Pancreas (tissue), 10 donors: ENCODE measurements around the gene SLFN11. TPM values are rescaled to one million over a fixed set of nuclear protein-coding genes. Genes with fewer than 3 reads are reported as not detected.
"Not testable (repeated sequence)": the region's sequence is repeated elsewhere in the genome, so short reads cannot be mapped to it uniquely, and the experiment has no call there.

ENCODE experiments used
- ATAC-seq, 4 donors: fragments of 200-7000 bp; cut with Tn5 transposase; one replicate each; pipeline versions ENCODE4 v1.8.0 to v1.9.1; 2020; ENCODE audit warnings: mild to moderate bottlenecking in 4 of 4, moderate library complexity in 4 of 4
- DNase-seq, 6 donors: peaks; one replicate each; pipeline ENCODE4 v3.0.0-alpha.2; 2020
- FAIRE-seq: peaks from 2 replicates; lab custom pipeline; 2012; peaks lifted over from hg19 to GRCh38; lab: Jason Lieb, UNC
- H3K27ac ChIP-seq, 4 donors: fragments of 200-600 bp; sonication (generic); 1 replicate in 3 of 4; 2 replicates in 1 of 4; pipeline versions ENCODE4 v1.5.0 to v1.8.0; 2020
- H3K27me3 ChIP-seq, 4 donors: fragments of 200-600 bp; one replicate each; pipeline ENCODE4 v1.8.0; 2021
- H3K36me3 ChIP-seq, 3 donors: fragments of 200-600 bp; sonication (generic) in 1 of 3; one replicate each; pipeline versions ENCODE4 v1.5.0 to v1.8.0; 2020 to 2021
- H3K4me1 ChIP-seq, 3 donors: fragments of 200-600 bp; one replicate each; pipeline ENCODE4 v1.8.0; 2021
- H3K4me3 ChIP-seq, 4 donors: fragments of 200-600 bp; sonication (generic) in 2 of 4; one replicate each; pipeline versions ENCODE4 v1.5.0 to v1.8.0; 2020 to 2021
- H3K9me3 ChIP-seq, 4 donors: fragments of 200-600 bp; one replicate each; pipeline ENCODE4 v1.8.0; 2021
- WGBS, 2 donors: extraction: QIAGEN DNeasy Blood & Tissue Kit; methylation state at CpG; one replicate each; pipeline ENCODE4 v1.1.7; 2013; 5-methylcytosine and 5-hydroxymethylcytosine counted together
- intact Hi-C, 3 donors: fragments of 100-400 bp; cut with DNase I; formaldehyde crosslinking; loops; one replicate each; pipeline versions ENCODE4 v1.11.1 to v1.14.2; 2022
- polyA plus RNA-seq, 2 donors: library from polyadenylated mRNA; stranded (reverse); fragments of 200-250 nt; gene quantifications; one replicate each; pipeline ENCODE4 v1.2.3, GENCODE V29; 2013
- total RNA-seq, 6 donors: library from RNA; stranded (reverse); fragmentation: NEBNext Ultra II Directional in 4 of 6; extraction: Animal tissue kit (Norgen Biotek cat#: 25700) in 4 of 6; gene quantifications; one replicate each; pipeline versions ENCODE4 v1.2.1 to v1.2.4, GENCODE V29; 2021 to 2023
- TF ChIP-seq, protein P1 (sequence below), 4 donors: fragments of 200-600 bp; sonication (generic) in 3 of 4; IDR thresholded peaks; one replicate each; pipeline versions ENCODE4 v1.5.0 to v1.8.0; 2021; ENCODE audit warnings: antibody characterized with exemption in 4 of 4
- donor health status: healthy with polysubstance abuse.
- donor health status: DM: no; HTN: no; CAD: no; lungs with moderate emphysema.
- donor health status: DM: no; HTN: no; CAD: no.
- donor health status: control.
- donor health status: control.
- donor health status: Bipolar disorder and iron deficiency.
- donor health status: DM: yes; HTN: yes; CAD: no.
- donor health status: DM: no; HTN: no; CAD: no.
- donor health status: DM: no; HTN: no; CAD: no.
- donor health status: DM: yes; HTN: yes; CAD: no.

The SLFN11 gene, protein sequence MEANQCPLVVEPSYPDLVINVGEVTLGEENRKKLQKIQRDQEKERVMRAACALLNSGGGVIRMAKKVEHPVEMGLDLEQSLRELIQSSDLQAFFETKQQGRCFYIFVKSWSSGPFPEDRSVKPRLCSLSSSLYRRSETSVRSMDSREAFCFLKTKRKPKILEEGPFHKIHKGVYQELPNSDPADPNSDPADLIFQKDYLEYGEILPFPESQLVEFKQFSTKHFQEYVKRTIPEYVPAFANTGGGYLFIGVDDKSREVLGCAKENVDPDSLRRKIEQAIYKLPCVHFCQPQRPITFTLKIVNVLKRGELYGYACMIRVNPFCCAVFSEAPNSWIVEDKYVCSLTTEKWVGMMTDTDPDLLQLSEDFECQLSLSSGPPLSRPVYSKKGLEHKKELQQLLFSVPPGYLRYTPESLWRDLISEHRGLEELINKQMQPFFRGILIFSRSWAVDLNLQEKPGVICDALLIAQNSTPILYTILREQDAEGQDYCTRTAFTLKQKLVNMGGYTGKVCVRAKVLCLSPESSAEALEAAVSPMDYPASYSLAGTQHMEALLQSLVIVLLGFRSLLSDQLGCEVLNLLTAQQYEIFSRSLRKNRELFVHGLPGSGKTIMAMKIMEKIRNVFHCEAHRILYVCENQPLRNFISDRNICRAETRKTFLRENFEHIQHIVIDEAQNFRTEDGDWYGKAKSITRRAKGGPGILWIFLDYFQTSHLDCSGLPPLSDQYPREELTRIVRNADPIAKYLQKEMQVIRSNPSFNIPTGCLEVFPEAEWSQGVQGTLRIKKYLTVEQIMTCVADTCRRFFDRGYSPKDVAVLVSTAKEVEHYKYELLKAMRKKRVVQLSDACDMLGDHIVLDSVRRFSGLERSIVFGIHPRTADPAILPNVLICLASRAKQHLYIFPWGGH
- total RNA-seq (10 to 100 TPM in 1 of 6 donors, 1 to 10 TPM in 5; 2.4 to 14.1 (median 4.2) TPM), polyA plus RNA-seq (1 to 10 TPM; 2.7 to 3.1 TPM)

DNA sequence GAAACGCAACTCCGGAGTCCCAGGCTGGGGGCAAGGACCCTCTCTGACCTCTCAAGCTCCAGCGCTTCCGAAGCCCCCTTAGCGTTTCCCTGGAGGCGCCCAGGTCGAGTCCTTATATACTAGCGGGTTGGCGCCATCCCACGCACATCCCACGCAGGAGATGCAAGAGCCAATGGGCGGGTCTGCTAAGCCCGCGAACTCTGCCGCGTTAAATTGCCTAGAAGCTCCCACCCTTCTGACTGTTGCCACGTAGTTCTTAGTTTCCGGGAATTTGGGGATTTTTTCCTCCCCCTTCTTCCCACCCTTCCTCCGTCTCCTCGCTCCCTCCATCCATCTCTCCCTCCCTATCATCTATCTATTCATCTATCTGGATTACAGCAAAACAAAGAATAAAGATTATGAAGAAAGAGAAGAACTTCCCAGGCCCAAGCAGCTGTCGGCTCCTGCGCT lies at the start of gene SLFN11:
TSS of gene SLFN11 (minus strand) at position 88 of the 450 bp plus-strand sequence. CDS start 9,814 bp downstream, outside the sequence.
- H3K4me3 ChIP-seq: peak within 1 kb of the TSS; percentile 27 to 45 (median 30)
- TF ChIP-seq, protein P1, sequence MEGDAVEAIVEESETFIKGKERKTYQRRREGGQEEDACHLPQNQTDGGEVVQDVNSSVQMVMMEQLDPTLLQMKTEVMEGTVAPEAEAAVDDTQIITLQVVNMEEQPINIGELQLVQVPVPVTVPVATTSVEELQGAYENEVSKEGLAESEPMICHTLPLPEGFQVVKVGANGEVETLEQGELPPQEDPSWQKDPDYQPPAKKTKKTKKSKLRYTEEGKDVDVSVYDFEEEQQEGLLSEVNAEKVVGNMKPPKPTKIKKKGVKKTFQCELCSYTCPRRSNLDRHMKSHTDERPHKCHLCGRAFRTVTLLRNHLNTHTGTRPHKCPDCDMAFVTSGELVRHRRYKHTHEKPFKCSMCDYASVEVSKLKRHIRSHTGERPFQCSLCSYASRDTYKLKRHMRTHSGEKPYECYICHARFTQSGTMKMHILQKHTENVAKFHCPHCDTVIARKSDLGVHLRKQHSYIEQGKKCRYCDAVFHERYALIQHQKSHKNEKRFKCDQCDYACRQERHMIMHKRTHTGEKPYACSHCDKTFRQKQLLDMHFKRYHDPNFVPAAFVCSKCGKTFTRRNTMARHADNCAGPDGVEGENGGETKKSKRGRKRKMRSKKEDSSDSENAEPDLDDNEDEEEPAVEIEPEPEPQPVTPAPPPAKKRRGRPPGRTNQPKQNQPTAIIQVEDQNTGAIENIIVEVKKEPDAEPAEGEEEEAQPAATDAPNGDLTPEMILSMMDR (IDR thresholded peaks at IDR 0.05): no peak
- no peaks in the 10 kb centered on the region for H3K9me3 ChIP-seq
- intact Hi-C loops: no loop called here
- peaks cover 0 to 26% (median 2%) of the 10 kb centered on the region in 4 donors for H3K27me3 ChIP-seq
- H3K4me1 ChIP-seq: peaks cover 0 to 6% (median 5%) of the 10 kb centered on the region in 3 donors
- peak; percentile 80 to 91 (median 86) for ATAC-seq
- DNase-seq: peak; percentile 25 to 69 (median 59)
- 3 to 5% methylated on average over 22 of the region's 22 CpGs for WGBS, 2 donors
- no peaks in the 10 kb centered on the region for H3K36me3 ChIP-seq
- no peak for FAIRE-seq
- H3K27ac ChIP-seq: peak within 1 kb of the TSS; percentile 11 to 74 (median 68)

DNA sequence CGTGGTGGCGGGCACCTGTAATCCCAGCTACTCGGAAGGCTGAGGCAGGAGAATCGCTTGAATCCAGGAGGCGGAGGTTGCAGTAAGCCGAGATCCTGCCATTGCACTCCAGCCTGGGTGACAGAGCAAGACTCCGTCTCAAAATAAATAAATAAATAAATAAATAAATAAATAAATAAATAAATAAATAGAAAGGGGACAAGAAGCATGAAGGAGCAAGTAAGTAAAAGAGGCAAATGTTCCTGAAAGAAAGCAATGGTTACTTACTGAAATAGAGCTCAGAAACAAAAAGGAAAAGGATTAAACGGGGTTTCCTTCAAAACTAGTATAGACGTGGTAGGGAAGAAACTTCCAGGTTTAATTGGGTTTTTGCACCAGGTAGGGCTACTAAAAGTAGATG lies 47.6 kb upstream of the SLFN11 start:
- H3K4me1 ChIP-seq, intact Hi-C loops, H3K27ac ChIP-seq, H3K27me3 ChIP-seq, H3K36me3 ChIP-seq, H3K4me3 ChIP-seq, DNase-seq, H3K9me3 ChIP-seq, ATAC-seq, FAIRE-seq: not testable (repeated sequence)
- WGBS, 2 donors: 88 to 93% methylated on average over 9 of the region's 9 CpGs

DNA sequence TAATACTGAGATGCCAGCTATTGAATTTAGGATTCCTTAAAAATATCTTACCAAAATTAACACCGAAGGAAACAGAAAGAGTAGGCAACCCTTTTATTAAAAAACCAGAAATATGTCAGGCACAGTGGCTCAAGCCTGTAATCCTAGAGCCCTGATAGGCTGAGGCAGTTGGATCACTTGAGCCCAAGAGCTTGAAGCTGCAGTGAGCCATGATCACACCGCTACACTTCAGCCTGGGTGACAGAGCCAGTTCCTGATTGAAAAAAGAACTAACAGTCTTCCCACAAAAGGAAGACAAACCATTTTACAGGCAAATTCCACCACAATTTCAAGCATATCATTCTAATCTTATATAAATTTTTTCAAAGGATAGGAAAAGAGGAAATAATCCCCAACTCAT lies 43.2 kb upstream of the SLFN11 start:
- Histone ChIP-seq H3K4me1 (no peaks in the 10 kb centered on the region), H3K27ac (no peak overlapping the region), H3K4me3 (no peak overlapping the region), H3K36me3 (no peaks in the 10 kb centered on the region), H3K27me3 (no peaks in the 10 kb centered on the region), H3K9me3 (no peaks in the 10 kb centered on the region)
- no peak for ATAC-seq
- TF ChIP-seq, protein P1 (IDR thresholded peaks at IDR 0.05): no peak
- DNase-seq: no peak
- no peak for FAIRE-seq
- 85 to 94% methylated on average over 2 of the region's 2 CpGs for WGBS, 2 donors
- intact Hi-C loops: no loop called here

DNA sequence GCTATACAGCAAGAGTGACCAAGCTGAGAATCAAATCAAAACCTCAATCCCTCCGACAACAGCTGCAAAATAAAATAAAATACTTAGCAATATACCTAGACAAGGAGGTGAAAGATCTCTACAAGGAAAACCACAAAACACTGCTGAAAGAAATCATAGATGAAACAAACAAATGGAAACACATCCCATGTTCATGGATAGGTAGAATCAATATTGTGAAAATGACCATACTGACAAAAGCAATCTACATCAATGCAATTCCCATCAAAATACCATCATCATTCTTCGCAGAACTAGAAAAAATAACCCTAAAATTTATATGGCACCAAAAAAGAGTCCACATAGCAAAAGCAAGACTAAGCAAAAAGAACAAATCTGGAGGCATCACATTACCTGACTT lies 41.3 kb upstream of the SLFN11 start:
- WGBS, 2 donors: 75 to 89% methylated on average over 2 of the region's 2 CpGs
- H3K9me3 ChIP-seq, ATAC-seq, H3K27ac ChIP-seq, H3K27me3 ChIP-seq, FAIRE-seq, H3K36me3 ChIP-seq, H3K4me1 ChIP-seq, intact Hi-C loops, DNase-seq, H3K4me3 ChIP-seq: not testable (repeated sequence)

DNA sequence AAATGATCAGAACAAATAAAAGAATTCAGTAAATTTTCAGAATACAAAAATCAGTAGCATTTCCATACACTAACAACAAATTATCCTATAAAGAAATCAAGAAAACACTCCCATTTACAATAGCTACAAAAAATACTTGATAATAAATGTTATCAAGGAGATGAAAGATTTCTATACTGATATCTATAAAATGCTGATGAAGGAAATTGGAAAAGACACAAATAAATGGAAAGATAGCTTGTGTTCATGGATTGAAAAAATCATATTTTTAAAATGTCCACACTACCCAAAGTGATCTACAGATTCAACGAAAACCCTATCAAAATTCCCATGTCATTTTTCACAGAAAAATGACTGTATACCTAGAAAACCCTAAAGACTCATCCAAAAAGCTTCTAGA lies 40.8 kb upstream of the SLFN11 start:
- peak; percentile 26 for FAIRE-seq
- no peak for ATAC-seq
- H3K27me3 ChIP-seq: no peaks in the 10 kb centered on the region
- 86 to 88% methylated on average over 1 of the region's 1 CpG for WGBS, 2 donors
- TF ChIP-seq, protein P1 (IDR thresholded peaks at IDR 0.05): no peak
- no peaks in the 10 kb centered on the region for H3K9me3 ChIP-seq
- no peak for DNase-seq
- H3K4me3 ChIP-seq: no peak overlapping the region
- H3K4me1 ChIP-seq: no peaks in the 10 kb centered on the region
- H3K36me3 ChIP-seq: no peaks in the 10 kb centered on the region
- intact Hi-C loops: no loop called here
- no peak overlapping the region for H3K27ac ChIP-seq
